GM13976 (cell line): ENCODE data around the gene NAXD.
A peak's percentile ranks its signal among the peaks of the same experiment; 100 is the strongest.

ENCODE experiments used
- DNase-seq: peaks from one replicate; pipeline ENCODE4 v3.0.0; 2012; ENCODE audit warnings: low spot score
- CTCF ChIP-seq: IDR thresholded peaks from 2 replicates; pipeline ENCODE4 v1.5.1; 2012; ENCODE audit warnings: borderline replicate concordance, mild to moderate bottlenecking; ENCODE audit not compliant: insufficient read depth; ENCODE audit errors: extremely low read depth, missing control alignments, control extremely low read depth
- in situ Hi-C: fragments of 300-500 bp; cut with MboI; formaldehyde crosslinking; loops from one replicate; pipeline ENCODE4 v1.12.0; 2022; ENCODE audit warnings: low sequenced_read_pairs, mixed read lengths, inconsistent platforms; ENCODE audit not compliant: unreplicated experiment

NAXD gene

DNA sequence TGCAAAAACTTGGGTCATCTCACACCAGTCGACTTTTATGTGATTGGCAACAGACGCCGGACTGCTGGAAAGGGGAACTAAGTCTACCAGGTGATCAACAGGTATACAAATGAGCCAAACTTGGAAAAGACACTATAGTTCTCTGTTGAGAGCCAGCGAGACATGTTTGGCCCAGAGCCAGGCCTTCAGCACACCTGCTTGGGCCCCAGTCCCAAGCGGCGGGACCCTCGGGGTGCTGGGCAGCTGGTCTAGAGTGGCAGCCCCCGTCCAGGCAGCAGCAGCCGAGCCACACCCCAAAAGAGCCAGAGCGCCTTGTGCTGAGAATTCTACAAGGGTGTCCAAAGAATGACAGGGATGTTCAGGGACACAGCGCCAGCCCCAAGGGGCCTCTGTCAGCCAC, 28.0 kb downstream of the NAXD start:
- in situ Hi-C loops = no loop called here
- no peak for DNase-seq
- no peak for TF ChIP-seq CTCF

DNA sequence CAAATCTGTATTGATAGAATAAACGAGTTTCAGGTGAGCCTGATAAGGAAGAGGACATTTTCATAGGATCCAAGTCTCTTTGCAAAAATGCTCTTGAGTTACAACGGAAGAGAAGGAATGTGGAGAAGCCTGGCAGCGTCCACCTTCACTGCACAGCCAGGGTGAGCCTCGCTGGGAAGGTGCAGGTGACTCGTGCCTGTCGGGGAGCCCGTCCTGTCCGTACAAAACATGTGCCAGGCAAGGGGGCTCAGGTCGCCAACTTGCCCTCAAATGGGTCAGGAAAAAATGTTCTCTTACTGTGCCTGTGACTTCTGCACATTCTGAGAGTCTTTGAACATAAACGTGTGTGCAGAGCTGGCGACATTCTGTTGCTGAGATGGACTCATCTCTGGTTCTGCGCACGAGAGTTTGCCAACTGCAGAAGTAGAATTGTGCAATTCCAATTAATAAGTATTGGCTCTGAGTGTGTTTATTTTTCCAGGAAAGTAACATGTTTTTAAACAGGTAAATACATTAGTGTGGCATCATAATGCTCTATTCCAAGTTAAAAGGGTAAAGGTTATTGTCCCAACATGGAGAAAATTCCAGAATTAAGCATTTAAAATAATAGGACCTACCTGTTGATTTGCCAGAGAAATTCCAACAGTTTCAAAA, 28.6 kb downstream of the NAXD start:
- in situ Hi-C loops = no loop called here
- DNase-seq = no peak
- no peak for TF ChIP-seq CTCF

DNA sequence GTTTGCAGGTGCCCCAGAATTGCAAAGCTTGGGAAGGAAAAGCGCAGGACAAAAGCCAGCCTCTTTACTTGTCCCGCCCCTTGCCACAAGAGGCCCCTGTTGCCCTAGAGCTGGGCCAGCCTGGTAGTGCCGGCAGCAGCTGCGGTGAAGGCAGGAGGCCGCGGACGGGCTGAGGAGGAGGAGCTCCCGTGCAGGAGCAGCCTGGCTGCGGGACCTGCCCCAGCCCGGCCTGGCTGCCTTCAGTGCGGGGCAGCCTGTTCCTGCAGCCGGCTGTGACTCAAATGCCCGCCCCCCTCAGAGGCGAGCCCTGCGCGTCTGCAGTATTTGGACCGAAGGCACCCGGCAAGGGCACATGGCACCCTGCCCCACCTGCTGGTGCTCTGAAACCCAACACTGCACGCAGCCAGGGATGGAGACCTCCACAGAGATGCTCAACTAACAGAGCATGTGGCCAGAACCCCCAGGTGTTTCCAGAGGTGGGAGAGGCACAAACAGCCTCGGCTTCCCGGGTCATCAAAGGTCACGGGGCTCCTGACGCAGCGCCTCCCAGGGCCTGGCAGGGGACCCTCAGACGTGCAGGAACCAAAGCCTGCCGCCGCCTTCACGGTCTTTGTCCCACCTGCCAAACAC, 29.7 kb downstream of the NAXD start:
- in situ Hi-C loops = no loop called here
- TF ChIP-seq CTCF = peak; percentile 47
- DNase-seq = peak; percentile 77

DNA sequence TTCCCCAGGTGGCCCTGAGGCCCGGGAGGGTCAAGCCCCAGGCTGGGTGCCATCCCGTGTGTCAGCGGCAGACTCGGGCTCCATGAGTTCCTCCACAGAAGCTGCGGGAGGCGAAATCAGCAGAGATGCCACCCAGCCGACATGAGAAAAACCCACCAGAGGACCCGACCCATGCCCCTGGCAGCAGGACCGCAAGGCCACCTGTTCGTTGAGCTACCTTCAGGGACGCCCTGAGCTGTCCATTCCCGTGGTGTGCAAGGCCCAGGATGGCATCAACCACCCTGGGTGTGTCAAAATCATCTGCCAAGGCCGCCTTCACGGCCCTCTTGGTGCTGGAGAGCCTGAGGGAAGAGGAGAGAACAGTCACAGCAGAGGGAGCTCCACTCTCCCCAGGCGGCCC, 30.4 kb downstream of the NAXD start:
- in situ Hi-C loops = no loop called here
- no peak for TF ChIP-seq CTCF
- DNase-seq = no peak

DNA sequence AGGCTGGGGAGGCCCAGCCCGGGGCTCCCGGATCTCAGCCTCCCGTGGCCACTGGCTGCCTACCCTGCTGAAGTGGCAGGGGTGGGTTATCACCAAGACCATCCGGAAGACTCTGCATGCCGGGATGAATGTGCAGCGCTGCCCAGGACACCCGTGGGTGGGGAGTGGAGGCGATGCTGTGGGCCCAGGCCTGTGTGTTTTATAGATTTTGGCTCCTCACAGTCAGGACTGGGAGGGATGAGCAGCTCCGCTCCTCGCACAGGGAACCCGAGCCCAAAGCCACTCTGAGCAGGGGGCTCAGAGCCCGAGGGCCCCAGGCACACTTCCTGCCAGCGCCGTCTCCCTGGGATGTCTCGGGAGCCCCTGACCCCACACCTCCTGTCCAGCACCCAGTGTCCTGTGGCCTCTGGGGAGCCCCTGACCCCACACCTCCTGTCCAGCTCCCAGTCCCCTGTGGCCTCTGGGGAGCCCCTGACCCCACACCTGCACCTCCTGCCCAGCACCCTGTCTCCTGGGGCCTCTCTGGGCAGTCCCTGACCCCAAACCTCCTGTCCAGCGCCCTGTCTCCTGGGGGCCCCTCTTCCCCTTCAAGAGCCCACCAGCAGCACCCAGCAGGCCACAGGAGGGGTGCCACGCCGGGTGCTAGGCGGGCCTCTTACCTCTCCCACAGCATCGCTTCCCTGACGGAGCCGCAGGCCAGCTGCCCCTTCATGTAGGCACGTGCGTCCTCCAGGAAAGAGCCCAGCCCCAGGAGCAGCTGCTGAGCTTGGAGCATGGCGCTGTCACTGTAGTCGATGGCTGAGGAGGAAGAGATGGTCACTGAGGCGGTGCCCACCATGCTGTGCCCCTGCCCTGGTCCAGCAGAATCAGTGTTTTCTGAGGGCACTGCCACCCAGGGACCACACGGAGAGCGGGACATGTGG, 31.4 kb downstream of the NAXD start:
- no peak for TF ChIP-seq CTCF
- in situ Hi-C loops = no loop called here
- no peak for DNase-seq

- in situ Hi-C loops = no loop called here
- no peak for DNase-seq
- TF ChIP-seq CTCF = no peak
These were observed 32.0 kb downstream of the NAXD start for GRCh38 chr13:110647365-110647737.
